GM12878 (cell line): ENCODE results near the gene KRTAP22-2. TPM values are rescaled to one million over a fixed set of nuclear protein-coding genes. Genes with fewer than 3 reads are reported as not detected.

ENCODE experiments used
- ATAC-seq: fragments of 200-7000 bp; cut with Tn5 transposase; 3 replicates; pipeline ENCODE4 v1.9.1; 2020; ENCODE audit warnings: mild to moderate bottlenecking, moderate library complexity
- BruUV-seq: library from RNA; stranded (reverse); fragments of 400-500 nt; replicated peaks from 2 replicates; lab custom pipeline; 2021; lab: Mats Ljungman, UMichigan
- CTCF ChIA-PET: fragments of 300-600 bp; sonication (Branson Sonifier 250); formaldehyde crosslinking; extraction: SDS; loops from one replicate; lab custom pipeline; 2021; ENCODE audit warnings: inconsistent platforms; lab: Yijun Ruan, JAX
- POLR2A ChIA-PET: fragments of 350-600 bp; formaldehyde crosslinking; extraction: SDS; loops from one replicate; lab custom pipeline; 2021; ENCODE audit warnings: inconsistent platforms; lab: Charles Lee
- RAD21 ChIA-PET: fragments of 300-600 bp; sonication (Branson Sonifier 250); formaldehyde crosslinking; loops from one replicate; lab custom pipeline; 2023; ENCODE audit warnings: antibody characterized with exemption; ENCODE audit not compliant: unreplicated experiment; lab: Charles Lee
- SMC1A ChIA-PET: fragments of 300-600 bp; sonication (Branson Sonifier 250); formaldehyde crosslinking; loops from one replicate; lab custom pipeline; 2023; ENCODE audit not compliant: unreplicated experiment, uncharacterized antibody; lab: Charles Lee
- DNase-seq: peaks from one replicate; pipeline ENCODE4 v3.0.0-alpha.2; 2011; ENCODE audit warnings: low read depth, low spot score
- FAIRE-seq: peaks from 3 replicates; lab custom pipeline; 2011; peaks lifted over from hg19 to GRCh38; lab: Jason Lieb, UNC
- H2AFZ ChIP-seq: 2 replicates; pipeline ENCODE4 v1.6.0; 2011; ENCODE audit warnings: low read depth, low read length, control low read depth; ENCODE audit not compliant: control insufficient read depth
- H3K27ac ChIP-seq: 2 replicates; pipeline ENCODE4 v1.5.1; 2011; ENCODE audit warnings: control low read depth; ENCODE audit not compliant: control insufficient read depth, insufficient read depth
- H3K27me3 ChIP-seq, 2 experiments: replicated peaks in 1 of 2; 2 replicates each; pipeline versions ENCODE4 v1.6.0 to v1.6.1; 2011; ENCODE audit warnings: low read length in 1 of 2; ENCODE audit not compliant: control insufficient read depth in 2 of 2, insufficient read depth in 2 of 2
- H3K36me3 ChIP-seq, 2 experiments: 2 replicates each; pipeline ENCODE4 v1.5.1; 2011; ENCODE audit warnings: low read length in 1 of 2; ENCODE audit not compliant: control insufficient read depth in 2 of 2, insufficient read depth in 2 of 2
- H3K4me1 ChIP-seq: 2 replicates; pipeline ENCODE4 v1.6.1; 2011; ENCODE audit warnings: mild to moderate bottlenecking, low read length, moderate library complexity, mixed read lengths; ENCODE audit not compliant: control insufficient read depth, insufficient read depth
- H3K4me2 ChIP-seq: 2 replicates; pipeline ENCODE4 v1.6.0; 2011; ENCODE audit warnings: control low read depth; ENCODE audit not compliant: control insufficient read depth, insufficient read depth
- H3K4me3 ChIP-seq: fragments of 200-600 bp; sonication (generic); 2 replicates; pipeline ENCODE4 v1.5.1; 2016
- H3K79me2 ChIP-seq: 2 replicates; pipeline ENCODE4 v1.6.0; 2011; ENCODE audit warnings: low read length; ENCODE audit not compliant: control insufficient read depth, insufficient read depth
- H3K9ac ChIP-seq: 2 replicates; pipeline ENCODE4 v1.8.0; 2011; ENCODE audit warnings: low read length, control low read depth, mixed read lengths; ENCODE audit not compliant: control insufficient read depth, insufficient read depth
- H3K9me3 ChIP-seq: replicated peaks from 3 replicates; pipeline ENCODE4 v1.5.1; 2011; ENCODE audit warnings: mild to moderate bottlenecking, low read length; ENCODE audit not compliant: control insufficient read depth, insufficient read depth
- H4K20me1 ChIP-seq: 2 replicates; pipeline ENCODE4 v1.6.0; 2011; ENCODE audit not compliant: control insufficient read depth, insufficient read depth
- CBX3 ChIP-seq: fragments of 200-600 bp; sonication (generic); IDR thresholded peaks from 2 replicates; pipeline ENCODE4 v1.6.1; 2016; ENCODE audit warnings: low read depth, borderline replicate concordance
- HDGF ChIP-seq: fragments of 450-650 bp; IDR thresholded peaks from 2 replicates; pipeline ENCODE4 v1.6.1; 2016; ENCODE audit warnings: antibody characterized with exemption
- SUZ12 ChIP-seq: fragments of 200-600 bp; sonication (generic); IDR thresholded peaks from one replicate; pipeline ENCODE4 v1.6.1; 2018; ENCODE audit warnings: antibody characterized with exemption, mild to moderate bottlenecking; ENCODE audit not compliant: unreplicated experiment
- TCF12 ChIP-seq: IDR thresholded peaks from 2 replicates; pipeline ENCODE4 v1.6.1; 2011; ENCODE audit warnings: low read depth, mild to moderate bottlenecking, low read length
- WGBS: methylation state at CpG from one replicate; pipeline ENCODE4 v1.1.6; 2016; ENCODE audit warnings: low lambda C conversion rate; ENCODE audit not compliant: insufficient replicate concordance, insufficient coverage; ENCODE audit errors: missing lambda C conversion rate; 5-methylcytosine and 5-hydroxymethylcytosine counted together
- in situ Hi-C: fragments of 300-500 bp; cut with MboI; formaldehyde crosslinking; loops from 9 replicates; pipeline ENCODE4 v1.14.3; 2018; ENCODE audit warnings: mixed read lengths
- intact Hi-C: fragments of 100-400 bp; cut with micrococcal nuclease; formaldehyde crosslinking; loops from one replicate; pipeline ENCODE4 v1.14.2; 2022; ENCODE audit not compliant: unreplicated experiment
- polyA plus RNA-seq, 11 experiments: library from polyadenylated mRNA; depleted of rRNA in 4 of 11; unstranded in 6 of 11; stranded (reverse) in 5 of 11; fragments of >200 nt; fragmentation: Nextera tagmentation in 4 of 11; fragmentation: Illumina TruSeq in 1 of 11; extraction: Ambion mirVana in 4 of 11; extraction: Trizol in 1 of 11; gene quantifications; 1 replicate in 1 of 11; 2 replicates in 10 of 11; pipeline versions ENCODE4 v1.2.1 to v1.2.3, GENCODE V29; 2011 to 2016; ENCODE audit warnings: inconsistent platforms in 2 of 11, missing spikeins in 2 of 11, low read depth in 1 of 11
- total RNA-seq, 4 experiments: library from RNA; depleted of rRNA in 3 of 4; stranded (reverse); fragments of >200 nt in 3 of 4; fragmentation: Illumina TruSeq in 1 of 4; extraction: Trizol in 1 of 4; gene quantifications; 2 replicates each; pipeline versions ENCODE4 v1.2.1 to v1.2.3, GENCODE V29; 2013 to 2021
- TF ChIP-seq, protein P1 (sequence below), 3 experiments: IDR thresholded peaks in 2 of 3; conservative IDR thresholded peaks in 1 of 3; 2 replicates each; pipeline ENCODE4 v1.5.1; 2011; ENCODE audit warnings: low read depth in 3 of 3, low read length in 3 of 3, mild to moderate bottlenecking in 3 of 3, control low read depth in 2 of 3, moderate library complexity in 2 of 3, inconsistent platforms in 1 of 3, mixed read lengths in 1 of 3; ENCODE audit not compliant: control insufficient read depth in 2 of 3, insufficient read depth in 1 of 3; ENCODE audit errors: extremely low read depth in 1 of 3

The KRTAP22-2 gene
- total and polyA plus RNA-seq, 10 of the 15 experiments (the other 5 are each of a cell fraction or from before 2014, with no cell fraction given), result not detected

DNA sequence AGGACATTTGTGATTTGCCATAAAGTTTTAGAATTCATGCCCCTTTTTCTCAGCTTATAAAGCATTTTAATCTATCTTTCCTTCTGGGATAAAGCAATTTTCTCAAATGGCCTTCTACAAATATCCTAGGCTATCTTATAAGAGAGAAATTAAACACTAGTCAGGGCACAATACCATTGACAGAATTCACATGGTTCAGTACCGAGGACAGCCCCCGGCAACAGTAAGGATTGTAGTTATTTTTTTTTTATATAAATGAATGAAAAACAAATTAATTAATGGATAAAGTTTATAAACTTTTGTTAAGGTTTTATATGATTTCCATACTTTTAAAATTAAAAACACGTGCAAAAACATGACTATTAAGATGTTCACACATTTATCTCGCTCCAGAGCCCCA, 37.9 kb upstream of the KRTAP22-2 start:
- in situ Hi-C loops (no loop called here), intact Hi-C loops (no loop called here)
- Histone ChIP-seq H2AFZ (no peak overlapping the region), H3K4me2 (no peak overlapping the region), H3K4me1 (no peaks in the 10 kb centered on the region), H3K36me3 (no peaks in the 10 kb centered on the region), H4K20me1 (no peaks in the 10 kb centered on the region), H3K9me3 (no peaks in the 10 kb centered on the region; the same call in 2 of the 3 replicates), H3K9ac (no peak overlapping the region), H3K4me3 (no peak overlapping the region), H3K79me2 (no peaks in the 10 kb centered on the region), H3K27me3 (no peaks in the 10 kb centered on the region), H3K27ac (no peak overlapping the region)
- RAD21 ChIA-PET, result no interaction called here
- no peak for ATAC-seq
- POLR2A ChIA-PET, result no interaction called here
- no peak for FAIRE-seq
- SMC1A ChIA-PET, result interaction anchor here (0.6 kb wide), 1 partner anchor 292 kb away, joined by 3 read pairs; no protein-coding TSS in a partner anchor
- CTCF ChIA-PET, result no interaction called here
- WGBS, result 43% methylated on average over 4 of the region's 4 CpGs
- no peak for TF ChIP-seq HDGF
- no peak for TF ChIP-seq SUZ12
- TF ChIP-seq CBX3, result no peak
- TF ChIP-seq, protein P1, sequence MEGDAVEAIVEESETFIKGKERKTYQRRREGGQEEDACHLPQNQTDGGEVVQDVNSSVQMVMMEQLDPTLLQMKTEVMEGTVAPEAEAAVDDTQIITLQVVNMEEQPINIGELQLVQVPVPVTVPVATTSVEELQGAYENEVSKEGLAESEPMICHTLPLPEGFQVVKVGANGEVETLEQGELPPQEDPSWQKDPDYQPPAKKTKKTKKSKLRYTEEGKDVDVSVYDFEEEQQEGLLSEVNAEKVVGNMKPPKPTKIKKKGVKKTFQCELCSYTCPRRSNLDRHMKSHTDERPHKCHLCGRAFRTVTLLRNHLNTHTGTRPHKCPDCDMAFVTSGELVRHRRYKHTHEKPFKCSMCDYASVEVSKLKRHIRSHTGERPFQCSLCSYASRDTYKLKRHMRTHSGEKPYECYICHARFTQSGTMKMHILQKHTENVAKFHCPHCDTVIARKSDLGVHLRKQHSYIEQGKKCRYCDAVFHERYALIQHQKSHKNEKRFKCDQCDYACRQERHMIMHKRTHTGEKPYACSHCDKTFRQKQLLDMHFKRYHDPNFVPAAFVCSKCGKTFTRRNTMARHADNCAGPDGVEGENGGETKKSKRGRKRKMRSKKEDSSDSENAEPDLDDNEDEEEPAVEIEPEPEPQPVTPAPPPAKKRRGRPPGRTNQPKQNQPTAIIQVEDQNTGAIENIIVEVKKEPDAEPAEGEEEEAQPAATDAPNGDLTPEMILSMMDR (IDR thresholded peaks at IDR 0.05 in 2 of 3, conservative IDR thresholded peaks at IDR 0.05 in 1 of 3; ENCODE audit: control insufficient read depth in 2 of 3, extremely low read depth in 1 of 3, insufficient read depth in 1 of 3, low read depth in 3 of 3, low read length in 3 of 3), result no peak
- TF ChIP-seq TCF12, result no peak
- BruUV-seq, result no TSS peak
- no peak for DNase-seq
